ENCODE measurements around the gene KIF19. TPM values are rescaled to one million over a fixed set of nuclear protein-coding genes. Genes with fewer than 3 reads are reported as not detected.

KIF19 gene
- total RNA-seq, 1 experiment from 2014 or later, result not detected

DNA sequence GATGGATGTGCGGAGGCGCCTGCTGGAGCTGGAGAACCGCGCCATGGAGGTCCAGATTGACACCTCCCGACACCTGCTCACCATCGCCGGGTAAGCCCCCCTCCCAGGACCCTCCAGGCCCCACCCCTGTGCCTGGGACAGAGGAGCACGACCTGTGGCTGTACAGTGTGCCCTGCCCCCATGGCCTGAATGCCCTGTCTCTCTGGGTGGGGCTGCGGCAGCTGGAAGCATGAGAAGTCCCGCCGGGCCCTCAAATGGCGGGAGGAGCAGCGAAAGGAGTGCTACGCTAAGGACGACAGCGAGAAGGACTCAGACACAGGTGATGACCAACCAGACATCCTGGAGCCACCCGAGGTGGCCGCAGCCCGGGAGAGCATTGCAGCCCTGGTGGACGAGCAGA is 24.5 kb downstream of the KIF19 start:
- H3K27me3 ChIP-seq (ENCODE audit: control insufficient read depth, insufficient read depth, low read length), result peaks cover 11% of the 10 kb centered on the region

DNA sequence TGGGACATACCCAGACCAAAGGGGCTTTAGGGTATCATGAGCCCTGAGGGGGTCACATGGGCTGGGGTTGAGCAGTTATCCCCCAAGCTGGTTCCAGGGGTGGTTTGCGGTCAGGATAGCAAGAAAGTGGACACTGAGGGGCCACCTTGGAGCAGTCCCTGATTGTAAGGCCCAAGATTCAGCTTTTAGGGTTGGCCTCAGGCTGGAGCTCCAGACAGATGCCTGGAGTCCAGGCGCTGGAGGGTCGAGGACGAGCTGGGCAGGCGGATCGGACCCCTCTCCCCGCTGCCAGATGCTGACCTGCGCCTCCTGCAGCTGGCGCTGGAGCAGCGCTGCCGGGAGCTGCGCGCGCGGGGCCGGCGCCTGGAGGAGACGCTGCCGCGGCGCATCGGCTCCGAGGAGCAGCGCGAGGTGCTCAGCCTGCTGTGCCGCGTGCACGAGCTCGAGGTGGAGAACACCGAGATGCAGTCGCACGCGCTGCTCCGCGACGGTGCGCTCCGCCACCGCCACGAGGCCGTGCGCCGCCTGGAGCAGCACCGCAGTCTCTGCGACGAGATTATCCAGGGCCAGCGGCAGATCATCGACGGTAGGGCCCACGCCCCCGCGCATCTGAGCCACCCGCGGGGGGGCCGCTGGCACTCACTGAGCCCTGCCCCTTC is 25.7 kb downstream of the KIF19 start:
- in situ Hi-C loops (cut with HindIII; ENCODE audit: low pct_unique_long_range_greater_than_20kb, low sequenced_read_pairs), result no loop called here
- ATAC-seq, result peak; percentile 60
- peaks cover 11% of the 10 kb centered on the region for H3K27me3 ChIP-seq (ENCODE audit: control insufficient read depth, insufficient read depth, low read length)

More for the DNA sequence above, 24.5 kb downstream of the KIF19 start:
- TF ChIP-seq, protein P1, sequence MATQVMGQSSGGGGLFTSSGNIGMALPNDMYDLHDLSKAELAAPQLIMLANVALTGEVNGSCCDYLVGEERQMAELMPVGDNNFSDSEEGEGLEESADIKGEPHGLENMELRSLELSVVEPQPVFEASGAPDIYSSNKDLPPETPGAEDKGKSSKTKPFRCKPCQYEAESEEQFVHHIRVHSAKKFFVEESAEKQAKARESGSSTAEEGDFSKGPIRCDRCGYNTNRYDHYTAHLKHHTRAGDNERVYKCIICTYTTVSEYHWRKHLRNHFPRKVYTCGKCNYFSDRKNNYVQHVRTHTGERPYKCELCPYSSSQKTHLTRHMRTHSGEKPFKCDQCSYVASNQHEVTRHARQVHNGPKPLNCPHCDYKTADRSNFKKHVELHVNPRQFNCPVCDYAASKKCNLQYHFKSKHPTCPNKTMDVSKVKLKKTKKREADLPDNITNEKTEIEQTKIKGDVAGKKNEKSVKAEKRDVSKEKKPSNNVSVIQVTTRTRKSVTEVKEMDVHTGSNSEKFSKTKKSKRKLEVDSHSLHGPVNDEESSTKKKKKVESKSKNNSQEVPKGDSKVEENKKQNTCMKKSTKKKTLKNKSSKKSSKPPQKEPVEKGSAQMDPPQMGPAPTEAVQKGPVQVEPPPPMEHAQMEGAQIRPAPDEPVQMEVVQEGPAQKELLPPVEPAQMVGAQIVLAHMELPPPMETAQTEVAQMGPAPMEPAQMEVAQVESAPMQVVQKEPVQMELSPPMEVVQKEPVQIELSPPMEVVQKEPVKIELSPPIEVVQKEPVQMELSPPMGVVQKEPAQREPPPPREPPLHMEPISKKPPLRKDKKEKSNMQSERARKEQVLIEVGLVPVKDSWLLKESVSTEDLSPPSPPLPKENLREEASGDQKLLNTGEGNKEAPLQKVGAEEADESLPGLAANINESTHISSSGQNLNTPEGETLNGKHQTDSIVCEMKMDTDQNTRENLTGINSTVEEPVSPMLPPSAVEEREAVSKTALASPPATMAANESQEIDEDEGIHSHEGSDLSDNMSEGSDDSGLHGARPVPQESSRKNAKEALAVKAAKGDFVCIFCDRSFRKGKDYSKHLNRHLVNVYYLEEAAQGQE (IDR thresholded peaks at IDR 0.05; ENCODE audit: insufficient read depth in 1 of 2, low read depth in 2 of 2, low read length in 1 of 2), result no peak
- TF ChIP-seq POLR2AphosphoS5 (IDR thresholded peaks at IDR 0.05; ENCODE audit: low read depth, low read length) (no peak), TCF7L2 (IDR thresholded peaks at IDR 0.05; ENCODE audit: low read depth, low read length) (no peak), SIN3A (IDR thresholded peaks at IDR 0.05; ENCODE audit: borderline replicate concordance, insufficient read depth, low read depth, low read length) (no peak)
- TF ChIP-seq, protein P2, sequence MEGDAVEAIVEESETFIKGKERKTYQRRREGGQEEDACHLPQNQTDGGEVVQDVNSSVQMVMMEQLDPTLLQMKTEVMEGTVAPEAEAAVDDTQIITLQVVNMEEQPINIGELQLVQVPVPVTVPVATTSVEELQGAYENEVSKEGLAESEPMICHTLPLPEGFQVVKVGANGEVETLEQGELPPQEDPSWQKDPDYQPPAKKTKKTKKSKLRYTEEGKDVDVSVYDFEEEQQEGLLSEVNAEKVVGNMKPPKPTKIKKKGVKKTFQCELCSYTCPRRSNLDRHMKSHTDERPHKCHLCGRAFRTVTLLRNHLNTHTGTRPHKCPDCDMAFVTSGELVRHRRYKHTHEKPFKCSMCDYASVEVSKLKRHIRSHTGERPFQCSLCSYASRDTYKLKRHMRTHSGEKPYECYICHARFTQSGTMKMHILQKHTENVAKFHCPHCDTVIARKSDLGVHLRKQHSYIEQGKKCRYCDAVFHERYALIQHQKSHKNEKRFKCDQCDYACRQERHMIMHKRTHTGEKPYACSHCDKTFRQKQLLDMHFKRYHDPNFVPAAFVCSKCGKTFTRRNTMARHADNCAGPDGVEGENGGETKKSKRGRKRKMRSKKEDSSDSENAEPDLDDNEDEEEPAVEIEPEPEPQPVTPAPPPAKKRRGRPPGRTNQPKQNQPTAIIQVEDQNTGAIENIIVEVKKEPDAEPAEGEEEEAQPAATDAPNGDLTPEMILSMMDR (IDR thresholded peaks at IDR 0.05), result no peak
- DNase-seq (ENCODE audit: low read depth, low spot score) (no peak), ATAC-seq (no peak)
- Histone ChIP-seq H3K27ac (ENCODE audit: low read length) (no peak overlapping the region), H3K4me1 (ENCODE audit: control insufficient read depth, insufficient read depth, low read length) (no peaks in the 10 kb centered on the region; the same call in 1 of the 2 replicates), H3K9me3 (ENCODE audit: control insufficient read depth, insufficient read depth, low read depth, low read length) (no peaks in the 10 kb centered on the region), H3K36me3 (ENCODE audit: control insufficient read depth, insufficient read depth, low read length) (no peaks in the 10 kb centered on the region), H3K4me3 (ENCODE audit: low read depth in 2 of 2, low read length in 2 of 2) (no peak overlapping the region)
- CTCF ChIA-PET, result interaction anchor here (0.7 kb wide), 1 partner anchor 45 kb away, joined by 3 read pairs; no protein-coding TSS in a partner anchor
- POLR2A ChIA-PET, result no interaction called here
- in situ Hi-C loops (cut with HindIII; ENCODE audit: low pct_unique_long_range_greater_than_20kb, low sequenced_read_pairs), result no loop called here
- intact Hi-C loops (cut with micrococcal nuclease; ENCODE audit: unreplicated experiment), result loop anchor here (5.0 kb wide), 1 partner anchor 43 kb away; no protein-coding TSS in a partner anchor
- BruUV-seq (replicated peaks), result no TSS peak

More for the DNA sequence above, 25.7 kb downstream of the KIF19 start:
- Histone ChIP-seq H3K27ac (ENCODE audit: low read length) (no peak overlapping the region), H3K9me3 (ENCODE audit: control insufficient read depth, insufficient read depth, low read depth, low read length) (no peaks in the 10 kb centered on the region), H3K4me1 (ENCODE audit: control insufficient read depth, insufficient read depth, low read length) (no peaks in the 10 kb centered on the region; the same call in 1 of the 2 replicates), H3K4me3 (ENCODE audit: low read depth in 2 of 2, low read length in 2 of 2) (no peak overlapping the region), H3K36me3 (ENCODE audit: control insufficient read depth, insufficient read depth, low read length) (no peaks in the 10 kb centered on the region)
- POLR2A ChIA-PET, result no interaction called here
- DNase-seq (ENCODE audit: low read depth, low spot score), result no peak
- CTCF ChIA-PET, result interaction anchor here (0.6 to 1.3 kb wide), 5 partner anchors 11 to 320 kb away, joined by 3 to 6 read pairs (median 3); no protein-coding TSS in a partner anchor
- intact Hi-C loops (cut with micrococcal nuclease; ENCODE audit: unreplicated experiment), result loop anchor here (5.0 kb wide), 1 partner anchor 44 kb away; no protein-coding TSS in a partner anchor
- BruUV-seq (replicated peaks), result no TSS peak
- TF ChIP-seq SIN3A (IDR thresholded peaks at IDR 0.05; ENCODE audit: borderline replicate concordance, insufficient read depth, low read depth, low read length) (no peak), POLR2AphosphoS5 (IDR thresholded peaks at IDR 0.05; ENCODE audit: low read depth, low read length) (no peak), TCF7L2 (IDR thresholded peaks at IDR 0.05; ENCODE audit: low read depth, low read length) (no peak)
- TF ChIP-seq, protein P1 (IDR thresholded peaks at IDR 0.05; ENCODE audit: insufficient read depth in 1 of 2, low read depth in 2 of 2, low read length in 1 of 2), result no peak
- TF ChIP-seq, protein P2 (IDR thresholded peaks at IDR 0.05), result no peak
